ENCODE data around the gene RAB33B. TPM values are rescaled to one million over a fixed set of nuclear protein-coding genes. Genes with fewer than 3 reads are reported as not detected.

RAB33B gene
- polyA plus RNA-seq, 3 donors = 5.8 to 8.1 (median 6.0) TPM

DNA sequence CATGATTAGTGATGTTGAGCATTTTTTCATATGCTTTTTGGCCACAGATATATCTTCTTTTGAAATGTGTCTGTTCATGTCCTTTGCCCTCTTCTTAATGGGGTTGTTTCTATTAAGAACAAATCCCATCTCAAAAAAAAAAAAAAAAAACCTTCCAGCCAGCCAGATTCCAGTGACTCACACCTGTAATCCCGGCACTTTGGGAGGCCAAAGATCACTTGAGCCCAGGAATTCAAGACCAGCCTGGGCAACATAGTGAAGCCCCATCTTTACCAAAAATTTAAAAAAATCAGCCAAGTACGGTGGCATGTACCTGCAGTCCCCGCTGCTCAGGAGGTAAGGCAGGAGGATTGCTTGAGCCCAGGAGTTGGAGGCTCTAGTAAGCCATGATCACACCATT is 5.1 kb downstream of the RAB33B start:
- WGBS (ENCODE audit: insufficient coverage) = no CpG with 5 or more reads among the region's 3 CpGs
- Mint-ChIP-seq H3K4me3 (no peak overlapping the region), H3K36me3 (peaks cover 10 to 26% of the 10 kb centered on the region in 2 donors), H3K9me3 (peaks cover 0 to 2% (median 0%) of the 10 kb centered on the region in 7 donors), H3K27me3 (ENCODE audit: low read depth in 3 of 3) (no peaks in the 10 kb centered on the region), H3K4me1 (peaks cover 59% of the 10 kb centered on the region), H3K27ac (no peak overlapping the region)
- TF ChIP-seq, protein P1, sequence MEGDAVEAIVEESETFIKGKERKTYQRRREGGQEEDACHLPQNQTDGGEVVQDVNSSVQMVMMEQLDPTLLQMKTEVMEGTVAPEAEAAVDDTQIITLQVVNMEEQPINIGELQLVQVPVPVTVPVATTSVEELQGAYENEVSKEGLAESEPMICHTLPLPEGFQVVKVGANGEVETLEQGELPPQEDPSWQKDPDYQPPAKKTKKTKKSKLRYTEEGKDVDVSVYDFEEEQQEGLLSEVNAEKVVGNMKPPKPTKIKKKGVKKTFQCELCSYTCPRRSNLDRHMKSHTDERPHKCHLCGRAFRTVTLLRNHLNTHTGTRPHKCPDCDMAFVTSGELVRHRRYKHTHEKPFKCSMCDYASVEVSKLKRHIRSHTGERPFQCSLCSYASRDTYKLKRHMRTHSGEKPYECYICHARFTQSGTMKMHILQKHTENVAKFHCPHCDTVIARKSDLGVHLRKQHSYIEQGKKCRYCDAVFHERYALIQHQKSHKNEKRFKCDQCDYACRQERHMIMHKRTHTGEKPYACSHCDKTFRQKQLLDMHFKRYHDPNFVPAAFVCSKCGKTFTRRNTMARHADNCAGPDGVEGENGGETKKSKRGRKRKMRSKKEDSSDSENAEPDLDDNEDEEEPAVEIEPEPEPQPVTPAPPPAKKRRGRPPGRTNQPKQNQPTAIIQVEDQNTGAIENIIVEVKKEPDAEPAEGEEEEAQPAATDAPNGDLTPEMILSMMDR (IDR thresholded peaks at IDR 0.05) = no peak
- no peak overlapping the region for H3K4me2 ChIP-seq (replicated peaks; ENCODE audit: extremely low read depth, low read length, poor library complexity, severe bottlenecking)
- no peak overlapping the region for H3K9ac ChIP-seq (ENCODE audit: insufficient read depth, low read length, poor library complexity, severe bottlenecking)
- H3K27ac ChIP-seq (ENCODE audit: low read depth in 1 of 2, low read length in 2 of 2) = peak overlapping the region in 1 of 2 donors; percentile 19
- intact Hi-C loops (cut with micrococcal nuclease) = loop anchor here (10.0 kb wide), 2 partner anchors 374 to 1256 kb away; no protein-coding TSS in a partner anchor
- no peaks in the 10 kb centered on the region for H3K27me3 ChIP-seq (ENCODE audit: control insufficient read depth in 2 of 2, insufficient read depth in 2 of 2, low read length in 2 of 2)
- H3K4me1 ChIP-seq (ENCODE audit: control insufficient read depth in 1 of 2, insufficient read depth in 2 of 2, low read length in 2 of 2) = peaks cover 29 to 43% of the 10 kb centered on the region in 2 donors
- H3K9me3 ChIP-seq (replicated peaks in 1 of 2; ENCODE audit: control insufficient read depth in 1 of 2, insufficient read depth in 1 of 2, low read length in 2 of 2) = no peaks in the 10 kb centered on the region
- DNase-seq = no peak
- H3K36me3 ChIP-seq (replicated peaks in 1 of 2; ENCODE audit: control insufficient read depth in 1 of 2, insufficient read depth in 2 of 2, low read length in 2 of 2) = peaks cover 0 to 6% of the 10 kb centered on the region in 2 donors
- H3K79me2 ChIP-seq (ENCODE audit: insufficient read depth, low read length) = peaks cover 100% of the 10 kb centered on the region
- no peak overlapping the region for H3K4me3 ChIP-seq (replicated peaks in 1 of 3; ENCODE audit: low read depth in 2 of 3, low read length in 3 of 3)
- peaks cover 81% of the 10 kb centered on the region for H4K20me1 ChIP-seq (ENCODE audit: insufficient read depth, low read length)
- no peak overlapping the region for H2AFZ ChIP-seq (ENCODE audit: insufficient read depth, low read depth, low read length, poor library complexity, severe bottlenecking)

DNA sequence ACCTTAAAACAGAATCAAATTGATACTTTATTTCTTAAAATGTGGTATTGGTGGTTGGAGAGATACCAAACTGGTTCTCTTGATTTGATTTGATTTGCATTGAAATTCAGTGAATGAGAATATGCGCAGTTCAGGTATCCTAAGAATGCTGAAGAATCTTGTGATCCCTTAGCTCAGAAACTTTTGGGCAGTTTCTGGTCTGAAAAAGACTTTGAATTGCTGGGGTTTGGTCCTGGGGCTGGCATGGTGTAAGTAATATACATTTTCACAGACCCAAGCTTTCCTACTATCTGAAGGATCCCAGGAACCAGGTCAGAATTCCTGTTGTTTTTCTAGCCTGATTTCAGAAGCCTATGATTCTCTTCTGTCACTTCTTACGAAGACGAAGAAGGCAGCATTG is 6.6 kb downstream of the RAB33B start:
- peak overlapping the region in 2 of 7 donors; percentile 10 to 45 for H3K27ac Mint-ChIP-seq
- H3K4me1 ChIP-seq (ENCODE audit: control insufficient read depth in 1 of 2, insufficient read depth in 2 of 2, low read length in 2 of 2) = peaks cover 21 to 29% of the 10 kb centered on the region in 2 donors

More for the DNA sequence above, 6.6 kb downstream of the RAB33B start:
- peaks cover 0 to 4% (median 2%) of the 10 kb centered on the region in 7 donors for H3K9me3 Mint-ChIP-seq
- Histone ChIP-seq H3K4me3 (replicated peaks in 1 of 3; ENCODE audit: low read depth in 2 of 3, low read length in 3 of 3) (no peak overlapping the region), H3K36me3 (replicated peaks in 1 of 2; ENCODE audit: control insufficient read depth in 1 of 2, insufficient read depth in 2 of 2, low read length in 2 of 2) (peaks cover 0 to 6% of the 10 kb centered on the region in 2 donors), H3K9me3 (replicated peaks in 1 of 2; ENCODE audit: control insufficient read depth in 1 of 2, insufficient read depth in 1 of 2, low read length in 2 of 2) (no peaks in the 10 kb centered on the region), H2AFZ (ENCODE audit: insufficient read depth, low read depth, low read length, poor library complexity, severe bottlenecking) (no peak overlapping the region), H3K9ac (ENCODE audit: insufficient read depth, low read length, poor library complexity, severe bottlenecking) (no peak overlapping the region), H3K79me2 (ENCODE audit: insufficient read depth, low read length) (peaks cover 94% of the 10 kb centered on the region), H4K20me1 (ENCODE audit: insufficient read depth, low read length) (peaks cover 78% of the 10 kb centered on the region), H3K27me3 (ENCODE audit: control insufficient read depth in 2 of 2, insufficient read depth in 2 of 2, low read length in 2 of 2) (no peaks in the 10 kb centered on the region), H3K4me2 (replicated peaks; ENCODE audit: extremely low read depth, low read length, poor library complexity, severe bottlenecking) (no peak overlapping the region), H3K27ac (ENCODE audit: low read depth in 1 of 2, low read length in 2 of 2) (peak overlapping the region in 1 of 2 donors; percentile 51)
- peaks cover 10 to 26% of the 10 kb centered on the region in 2 donors for H3K36me3 Mint-ChIP-seq
- no peak for DNase-seq
- H3K4me1 Mint-ChIP-seq = peaks cover 48% of the 10 kb centered on the region
- intact Hi-C loops (cut with micrococcal nuclease) = no loop called here
- no peaks in the 10 kb centered on the region for H3K27me3 Mint-ChIP-seq (ENCODE audit: low read depth in 3 of 3)
- 100% methylated on average over 1 of the region's 3 CpGs for WGBS (ENCODE audit: insufficient coverage)
- TF ChIP-seq, protein P1 (IDR thresholded peaks at IDR 0.05) = no peak
- H3K4me3 Mint-ChIP-seq = no peak overlapping the region

Data from CD14-positive monocyte (primary cell).